Placental epithelial cell (primary cell): Measurements from ENCODE around the gene DCP2. TPM values are rescaled to one million over a fixed set of nuclear protein-coding genes. Genes with fewer than 3 reads are reported as not detected.

ENCODE experiments used
- total RNA-seq: library from RNA; depleted of rRNA; stranded (reverse); fragments of >200 nt; gene quantifications from 2 replicates; pipeline ENCODE4 v1.2.3, GENCODE V29; 2012

Gene DCP2
- total RNA-seq = 36.5 and 42.6 TPM in 2 replicates

GRCh38 chr5:112976432-112977309 lies at the start of gene DCP2:
Gene DCP2 (plus strand): TSS chr5:112976798. CDS start chr5:112976934, 136 bp downstream.

Other genes starting within 250 kb of the DCP2 start
- gene APC, start 238.9 kb upstream of the DCP2 start, total RNA-seq = 30.2 and 38.5 TPM in 2 replicates
- gene SRP19, start 115.5 kb upstream of the DCP2 start, total RNA-seq = 25.1 and 45.9 TPM in 2 replicates
- gene REEP5, start 54.6 kb upstream of the DCP2 start, total RNA-seq = 44.8 and 51.8 TPM in 2 replicates